ENCODE data around the gene ITPKA.

The ITPKA gene

GRCh38 chr15:41476416-41477048 is 17.1 kb upstream of the ITPKA start:
- H3K4me3 ChIP-seq (ENCODE audit: low read depth, low read length) = no peak overlapping the region
- no peak overlapping the region for H3K9ac ChIP-seq (ENCODE audit: low read length)
- no peaks in the 10 kb centered on the region for H3K9me3 ChIP-seq (ENCODE audit: control insufficient read depth, insufficient read depth, low read depth, low read length)
- H3K36me3 ChIP-seq (ENCODE audit: control insufficient read depth, insufficient read depth, low read length) = peaks cover 87% of the 10 kb centered on the region
- H3K27me3 ChIP-seq (ENCODE audit: control insufficient read depth, insufficient read depth, low read length) = no peaks in the 10 kb centered on the region
- no peaks in the 10 kb centered on the region for H3K4me1 ChIP-seq (ENCODE audit: control insufficient read depth, insufficient read depth, low read length)
- H3K27ac ChIP-seq (ENCODE audit: low read depth, low read length) = no peak overlapping the region

- Histone ChIP-seq H3K27me3 (ENCODE audit: control insufficient read depth, insufficient read depth, low read length) (no peaks in the 10 kb centered on the region), H3K27ac (ENCODE audit: low read depth, low read length) (no peak overlapping the region), H3K9ac (ENCODE audit: low read length) (no peak overlapping the region), H3K4me3 (ENCODE audit: low read depth, low read length) (no peak overlapping the region), H3K36me3 (ENCODE audit: control insufficient read depth, insufficient read depth, low read length) (peaks cover 76% of the 10 kb centered on the region), H3K9me3 (ENCODE audit: control insufficient read depth, insufficient read depth, low read depth, low read length) (no peaks in the 10 kb centered on the region), H3K4me1 (ENCODE audit: control insufficient read depth, insufficient read depth, low read length) (no peaks in the 10 kb centered on the region; the same call in 1 of the 2 replicates)
Observed at GRCh38 chr15:41480396-41481140, 13.1 kb upstream of the ITPKA start.

GRCh38 chr15:41482110-41482877 is 11.4 kb upstream of the ITPKA start:
- Histone ChIP-seq H3K27me3 (ENCODE audit: control insufficient read depth, insufficient read depth, low read length) (no peaks in the 10 kb centered on the region), H3K9me3 (ENCODE audit: control insufficient read depth, insufficient read depth, low read depth, low read length) (no peaks in the 10 kb centered on the region), H3K36me3 (ENCODE audit: control insufficient read depth, insufficient read depth, low read length) (peaks cover 59% of the 10 kb centered on the region), H3K4me3 (ENCODE audit: low read depth, low read length) (no peak overlapping the region), H3K4me1 (ENCODE audit: control insufficient read depth, insufficient read depth, low read length) (no peaks in the 10 kb centered on the region; the same call in 1 of the 2 replicates), H3K9ac (ENCODE audit: low read length) (no peak overlapping the region), H3K27ac (ENCODE audit: low read depth, low read length) (no peak overlapping the region)

GRCh38 chr15:41483115-41483514 is 10.6 kb upstream of the ITPKA start:
- H3K27me3 ChIP-seq (ENCODE audit: control insufficient read depth, insufficient read depth, low read length) = no peaks in the 10 kb centered on the region

GRCh38 chr15:41483519-41483918 is 10.2 kb upstream of the ITPKA start:
- no peak overlapping the region for H3K27ac ChIP-seq (ENCODE audit: low read depth, low read length)
- H3K27me3 ChIP-seq (ENCODE audit: control insufficient read depth, insufficient read depth, low read length) = no peaks in the 10 kb centered on the region
- no peaks in the 10 kb centered on the region for H3K9me3 ChIP-seq (ENCODE audit: control insufficient read depth, insufficient read depth, low read depth, low read length)
- no peaks in the 10 kb centered on the region; the same call in 1 of the 2 replicates for H3K4me1 ChIP-seq (ENCODE audit: control insufficient read depth, insufficient read depth, low read length)
- no peak overlapping the region for H3K9ac ChIP-seq (ENCODE audit: low read length)
- no peak overlapping the region for H3K4me3 ChIP-seq (ENCODE audit: low read depth, low read length)
- peaks cover 47% of the 10 kb centered on the region for H3K36me3 ChIP-seq (ENCODE audit: control insufficient read depth, insufficient read depth, low read length)

More at GRCh38 chr15:41483115-41483514, 10.6 kb upstream of the ITPKA start:
- Histone ChIP-seq H3K9me3 (ENCODE audit: control insufficient read depth, insufficient read depth, low read depth, low read length) (no peaks in the 10 kb centered on the region), H3K4me3 (ENCODE audit: low read depth, low read length) (no peak overlapping the region), H3K27ac (ENCODE audit: low read depth, low read length) (no peak overlapping the region), H3K36me3 (ENCODE audit: control insufficient read depth, insufficient read depth, low read length) (peaks cover 51% of the 10 kb centered on the region), H3K4me1 (ENCODE audit: control insufficient read depth, insufficient read depth, low read length) (no peaks in the 10 kb centered on the region; the same call in 1 of the 2 replicates), H3K9ac (ENCODE audit: low read length) (no peak overlapping the region)

- no peak overlapping the region for H3K27ac ChIP-seq (ENCODE audit: low read depth, low read length)
- no peaks in the 10 kb centered on the region for H3K9me3 ChIP-seq (ENCODE audit: control insufficient read depth, insufficient read depth, low read depth, low read length)
- no peaks in the 10 kb centered on the region for H3K27me3 ChIP-seq (ENCODE audit: control insufficient read depth, insufficient read depth, low read length)
- H3K9ac ChIP-seq (ENCODE audit: low read length) = no peak overlapping the region
- H3K4me3 ChIP-seq (ENCODE audit: low read depth, low read length) = no peak overlapping the region
- H3K36me3 ChIP-seq (ENCODE audit: control insufficient read depth, insufficient read depth, low read length) = peaks cover 31% of the 10 kb centered on the region
- H3K4me1 ChIP-seq (ENCODE audit: control insufficient read depth, insufficient read depth, low read length) = no peaks in the 10 kb centered on the region; the same call in 1 of the 2 replicates
Observed at GRCh38 chr15:41484937-41485625, 8.6 kb upstream of the ITPKA start.

GRCh38 chr15:41486286-41486685 is 7.4 kb upstream of the ITPKA start:
- H3K9ac ChIP-seq (ENCODE audit: low read length) = no peak overlapping the region
- H3K9me3 ChIP-seq (ENCODE audit: control insufficient read depth, insufficient read depth, low read depth, low read length) = no peaks in the 10 kb centered on the region
- H3K4me1 ChIP-seq (ENCODE audit: control insufficient read depth, insufficient read depth, low read length) = no peaks in the 10 kb centered on the region; the same call in 1 of the 2 replicates
- no peak overlapping the region for H3K4me3 ChIP-seq (ENCODE audit: low read depth, low read length)
- H3K27ac ChIP-seq (ENCODE audit: low read depth, low read length) = no peak overlapping the region
- peaks cover 20% of the 10 kb centered on the region for H3K36me3 ChIP-seq (ENCODE audit: control insufficient read depth, insufficient read depth, low read length)
- peaks cover 10% of the 10 kb centered on the region for H3K27me3 ChIP-seq (ENCODE audit: control insufficient read depth, insufficient read depth, low read length)

- Histone ChIP-seq H3K27ac (ENCODE audit: low read depth, low read length) (no peak overlapping the region), H3K9me3 (ENCODE audit: control insufficient read depth, insufficient read depth, low read depth, low read length) (no peaks in the 10 kb centered on the region), H3K4me3 (ENCODE audit: low read depth, low read length) (no peak overlapping the region), H3K27me3 (ENCODE audit: control insufficient read depth, insufficient read depth, low read length) (peaks cover 21% of the 10 kb centered on the region), H3K36me3 (ENCODE audit: control insufficient read depth, insufficient read depth, low read length) (peaks cover 9% of the 10 kb centered on the region), H3K9ac (ENCODE audit: low read length) (no peak overlapping the region), H3K4me1 (ENCODE audit: control insufficient read depth, insufficient read depth, low read length) (peaks cover under 1% of the 10 kb centered on the region; the same call in 1 of the 2 replicates)
Observed at GRCh38 chr15:41487381-41487780, 6.3 kb upstream of the ITPKA start.

GRCh38 chr15:41487802-41488201 is 5.9 kb upstream of the ITPKA start:
- peaks cover 5% of the 10 kb centered on the region for H3K36me3 ChIP-seq (ENCODE audit: control insufficient read depth, insufficient read depth, low read length)
- no peaks in the 10 kb centered on the region for H3K9me3 ChIP-seq (ENCODE audit: control insufficient read depth, insufficient read depth, low read depth, low read length)
- peaks cover 25% of the 10 kb centered on the region for H3K27me3 ChIP-seq (ENCODE audit: control insufficient read depth, insufficient read depth, low read length)
- no peak overlapping the region for H3K4me3 ChIP-seq (ENCODE audit: low read depth, low read length)
- H3K9ac ChIP-seq (ENCODE audit: low read length) = no peak overlapping the region
- H3K4me1 ChIP-seq (ENCODE audit: control insufficient read depth, insufficient read depth, low read length) = peaks cover 5% of the 10 kb centered on the region
- no peak overlapping the region for H3K27ac ChIP-seq (ENCODE audit: low read depth, low read length)

GRCh38 chr15:41489641-41490040 is 4.0 kb upstream of the ITPKA start:
- H3K27me3 ChIP-seq (ENCODE audit: control insufficient read depth, insufficient read depth, low read length) = peaks cover 43% of the 10 kb centered on the region
- H3K27ac ChIP-seq (ENCODE audit: low read depth, low read length) = no peak overlapping the region
- peaks cover 13% of the 10 kb centered on the region for H3K4me1 ChIP-seq (ENCODE audit: control insufficient read depth, insufficient read depth, low read length)
- no peak overlapping the region for H3K9ac ChIP-seq (ENCODE audit: low read length)
- H3K4me3 ChIP-seq (ENCODE audit: low read depth, low read length) = no peak overlapping the region
- H3K9me3 ChIP-seq (ENCODE audit: control insufficient read depth, insufficient read depth, low read depth, low read length) = no peaks in the 10 kb centered on the region
- no peaks in the 10 kb centered on the region for H3K36me3 ChIP-seq (ENCODE audit: control insufficient read depth, insufficient read depth, low read length)

All from HUES6 (cell line).